ENCODE results near the gene LDHD.

LDHD gene

GRCh38 chr16:75087375-75087979 is 29.1 kb downstream of the LDHD start:
- H3K4me3 ChIP-seq (ENCODE audit: low read length), result no peak overlapping the region
- H3K27ac ChIP-seq (ENCODE audit: low read depth, low read length), result no peak overlapping the region
- H3K4me2 ChIP-seq (ENCODE audit: low read length), result no peak overlapping the region
- no peaks in the 10 kb centered on the region; the same call in none of the 2 replicates for H4K20me1 ChIP-seq (ENCODE audit: control insufficient read depth, insufficient read depth, low read depth, low read length)
- no peaks in the 10 kb centered on the region for H3K36me3 ChIP-seq (ENCODE audit: control insufficient read depth, low read length)
- H3K4me1 ChIP-seq (ENCODE audit: control insufficient read depth, low read length), result peaks cover 11% of the 10 kb centered on the region; the same call in 1 of the 2 replicates
- H3K9me3 ChIP-seq (ENCODE audit: control insufficient read depth, insufficient read depth, low read length), result no peaks in the 10 kb centered on the region
- no peaks in the 10 kb centered on the region for H3F3A ChIP-seq (ENCODE audit: control insufficient read depth, insufficient read depth)
- no peaks in the 10 kb centered on the region for H3K9me2 ChIP-seq (replicated peaks; ENCODE audit: control insufficient read depth, low read length)
- no peaks in the 10 kb centered on the region for H3K79me2 ChIP-seq (ENCODE audit: control insufficient read depth, low read length)
- H3K27me3 ChIP-seq (ENCODE audit: control insufficient read depth, low read length), result no peaks in the 10 kb centered on the region
- TF ChIP-seq EZH2phosphoT487 (IDR thresholded peaks at IDR 0.05; ENCODE audit: borderline replicate concordance, low read length) (no peak), CTCF (IDR thresholded peaks at IDR 0.05; ENCODE audit: low read depth, low read length, poor library complexity, severe bottlenecking) (no peak)

GRCh38 chr16:75086688-75087374 is 29.7 kb downstream of the LDHD start:
- H3K9me2 ChIP-seq (replicated peaks; ENCODE audit: control insufficient read depth, low read length), result no peaks in the 10 kb centered on the region
- H3K4me1 ChIP-seq (ENCODE audit: control insufficient read depth, low read length), result peaks cover 11% of the 10 kb centered on the region; the same call in 1 of the 2 replicates
- no peaks in the 10 kb centered on the region for H3F3A ChIP-seq (ENCODE audit: control insufficient read depth, insufficient read depth)
- no peak for TF ChIP-seq EZH2phosphoT487 (IDR thresholded peaks at IDR 0.05; ENCODE audit: borderline replicate concordance, low read length)
- TF ChIP-seq CTCF (IDR thresholded peaks at IDR 0.05; ENCODE audit: low read depth, low read length, poor library complexity, severe bottlenecking), result no peak
- no peaks in the 10 kb centered on the region for H3K27me3 ChIP-seq (ENCODE audit: control insufficient read depth, low read length)
- no peaks in the 10 kb centered on the region for H3K79me2 ChIP-seq (ENCODE audit: control insufficient read depth, low read length)
- no peak overlapping the region for H3K27ac ChIP-seq (ENCODE audit: low read depth, low read length)
- H3K9me3 ChIP-seq (ENCODE audit: control insufficient read depth, insufficient read depth, low read length), result no peaks in the 10 kb centered on the region
- H3K36me3 ChIP-seq (ENCODE audit: control insufficient read depth, low read length), result no peaks in the 10 kb centered on the region
- no peaks in the 10 kb centered on the region; the same call in 1 of the 2 replicates for H4K20me1 ChIP-seq (ENCODE audit: control insufficient read depth, insufficient read depth, low read depth, low read length)
- no peak overlapping the region for H3K4me3 ChIP-seq (ENCODE audit: low read length)
- no peak overlapping the region for H3K4me2 ChIP-seq (ENCODE audit: low read length)

- H3K4me3 ChIP-seq (ENCODE audit: low read length), result no peak overlapping the region
- no peak overlapping the region for H3K4me2 ChIP-seq (ENCODE audit: low read length)
- no peaks in the 10 kb centered on the region for H3K36me3 ChIP-seq (ENCODE audit: control insufficient read depth, low read length)
- no peak overlapping the region for H3K27ac ChIP-seq (ENCODE audit: low read depth, low read length)
- H3K9me3 ChIP-seq (ENCODE audit: control insufficient read depth, insufficient read depth, low read length), result no peaks in the 10 kb centered on the region
- no peaks in the 10 kb centered on the region; the same call in 1 of the 2 replicates for H4K20me1 ChIP-seq (ENCODE audit: control insufficient read depth, insufficient read depth, low read depth, low read length)
- no peak for TF ChIP-seq EZH2phosphoT487 (IDR thresholded peaks at IDR 0.05; ENCODE audit: borderline replicate concordance, low read length)
- TF ChIP-seq CTCF (IDR thresholded peaks at IDR 0.05; ENCODE audit: low read depth, low read length, poor library complexity, severe bottlenecking), result no peak
- H3F3A ChIP-seq (ENCODE audit: control insufficient read depth, insufficient read depth), result no peaks in the 10 kb centered on the region
- H3K4me1 ChIP-seq (ENCODE audit: control insufficient read depth, low read length), result peaks cover 16% of the 10 kb centered on the region
- no peaks in the 10 kb centered on the region for H3K9me2 ChIP-seq (replicated peaks; ENCODE audit: control insufficient read depth, low read length)
- no peaks in the 10 kb centered on the region for H3K27me3 ChIP-seq (ENCODE audit: control insufficient read depth, low read length)
- H3K79me2 ChIP-seq (ENCODE audit: control insufficient read depth, low read length), result no peaks in the 10 kb centered on the region
Observed at GRCh38 chr16:75086281-75086680, 30.3 kb downstream of the LDHD start.
